GM18511 (cell line): ENCODE measurements around the gene RAB11FIP4.

ENCODE experiments used
- ATAC-seq: cut with Tn5 transposase; IDR thresholded peaks from one replicate; pipeline ENCODE4 v1.9.1; 2021; ENCODE audit warnings: mild to moderate bottlenecking, moderate library complexity; ENCODE audit not compliant: unreplicated experiment

RAB11FIP4 gene

GRCh38 chr17:31457391-31458234 is 66.1 kb downstream of the RAB11FIP4 start:
- ATAC-seq, result no peak

- ATAC-seq, result no peak
Observed at GRCh38 chr17:31458829-31459228, 67.4 kb downstream of the RAB11FIP4 start.

GRCh38 chr17:31459716-31460115 is 68.2 kb downstream of the RAB11FIP4 start:
- ATAC-seq, result no peak

GRCh38 chr17:31460226-31460721 is 68.8 kb downstream of the RAB11FIP4 start:
- no peak for ATAC-seq

GRCh38 chr17:31461227-31461810 is 69.8 kb downstream of the RAB11FIP4 start:
- ATAC-seq, result no peak

GRCh38 chr17:31462261-31462660 is 70.8 kb downstream of the RAB11FIP4 start:
- no peak for ATAC-seq

- ATAC-seq, result no peak
Observed at GRCh38 chr17:31466096-31466760, 74.8 kb downstream of the RAB11FIP4 start.

- ATAC-seq, result no peak
Observed at GRCh38 chr17:31467502-31468256, 76.2 kb downstream of the RAB11FIP4 start.

GRCh38 chr17:31469959-31470358 is 78.5 kb downstream of the RAB11FIP4 start:
- no peak for ATAC-seq

GRCh38 chr17:31470592-31470991 is 79.1 kb downstream of the RAB11FIP4 start:
- ATAC-seq, result no peak

- ATAC-seq, result no peak
Observed at GRCh38 chr17:31472137-31472536, 80.7 kb downstream of the RAB11FIP4 start.

GRCh38 chr17:31475378-31476162 is 84.1 kb downstream of the RAB11FIP4 start:
- ATAC-seq, result no peak

- ATAC-seq, result no peak
Observed at GRCh38 chr17:31476525-31477416, 85.3 kb downstream of the RAB11FIP4 start.

- ATAC-seq, result no peak
Observed at GRCh38 chr17:31477417-31478055, 86.1 kb downstream of the RAB11FIP4 start.

GRCh38 chr17:31479062-31479408 is 87.6 kb downstream of the RAB11FIP4 start:
- ATAC-seq, result no peak

GRCh38 chr17:31479524-31479923 is 88.0 kb downstream of the RAB11FIP4 start:
- no peak for ATAC-seq

GRCh38 chr17:31480067-31480466 is 88.6 kb downstream of the RAB11FIP4 start:
- ATAC-seq, result no peak

- ATAC-seq, result no peak
Observed at GRCh38 chr17:31480904-31481782, 89.7 kb downstream of the RAB11FIP4 start.
